Measurements from ENCODE around the gene KCNK1.

KCNK1 gene

DNA sequence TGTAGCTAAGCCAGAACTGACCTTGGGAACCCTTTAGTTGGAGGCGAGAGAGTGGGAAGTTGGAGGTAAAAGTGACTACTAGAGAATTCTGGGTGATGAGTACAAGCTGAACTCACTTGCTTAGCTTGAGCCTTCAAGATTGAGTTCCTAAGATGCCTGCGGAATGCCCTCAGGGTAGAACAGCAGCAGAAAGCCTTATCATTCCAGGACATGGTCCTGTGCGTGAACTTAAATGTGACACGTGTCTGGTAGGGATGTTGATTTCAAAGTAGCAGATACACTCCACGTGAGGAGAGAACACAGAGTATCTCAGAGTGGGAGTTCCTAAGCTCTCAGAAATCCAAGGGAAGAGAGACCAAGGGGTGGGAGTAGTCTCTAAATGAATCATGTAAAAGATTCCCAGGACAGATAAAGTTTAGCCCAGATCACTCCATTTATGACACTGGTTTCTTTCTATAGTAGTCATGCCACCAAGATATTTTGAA, 60.1 kb downstream of the KCNK1 start:
- in situ Hi-C loops (cut with HindIII; ENCODE audit: low sequenced_read_pairs), result no loop called here
- no peak for DNase-seq (ENCODE audit: low read depth)
- TF ChIP-seq, protein P1, sequence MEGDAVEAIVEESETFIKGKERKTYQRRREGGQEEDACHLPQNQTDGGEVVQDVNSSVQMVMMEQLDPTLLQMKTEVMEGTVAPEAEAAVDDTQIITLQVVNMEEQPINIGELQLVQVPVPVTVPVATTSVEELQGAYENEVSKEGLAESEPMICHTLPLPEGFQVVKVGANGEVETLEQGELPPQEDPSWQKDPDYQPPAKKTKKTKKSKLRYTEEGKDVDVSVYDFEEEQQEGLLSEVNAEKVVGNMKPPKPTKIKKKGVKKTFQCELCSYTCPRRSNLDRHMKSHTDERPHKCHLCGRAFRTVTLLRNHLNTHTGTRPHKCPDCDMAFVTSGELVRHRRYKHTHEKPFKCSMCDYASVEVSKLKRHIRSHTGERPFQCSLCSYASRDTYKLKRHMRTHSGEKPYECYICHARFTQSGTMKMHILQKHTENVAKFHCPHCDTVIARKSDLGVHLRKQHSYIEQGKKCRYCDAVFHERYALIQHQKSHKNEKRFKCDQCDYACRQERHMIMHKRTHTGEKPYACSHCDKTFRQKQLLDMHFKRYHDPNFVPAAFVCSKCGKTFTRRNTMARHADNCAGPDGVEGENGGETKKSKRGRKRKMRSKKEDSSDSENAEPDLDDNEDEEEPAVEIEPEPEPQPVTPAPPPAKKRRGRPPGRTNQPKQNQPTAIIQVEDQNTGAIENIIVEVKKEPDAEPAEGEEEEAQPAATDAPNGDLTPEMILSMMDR (IDR thresholded peaks at IDR 0.05; ENCODE audit: low read depth, low read length, missing control alignments), result no peak
- no peak overlapping the region for H3K4me3 ChIP-seq (ENCODE audit: low read depth, low read length)

DNA sequence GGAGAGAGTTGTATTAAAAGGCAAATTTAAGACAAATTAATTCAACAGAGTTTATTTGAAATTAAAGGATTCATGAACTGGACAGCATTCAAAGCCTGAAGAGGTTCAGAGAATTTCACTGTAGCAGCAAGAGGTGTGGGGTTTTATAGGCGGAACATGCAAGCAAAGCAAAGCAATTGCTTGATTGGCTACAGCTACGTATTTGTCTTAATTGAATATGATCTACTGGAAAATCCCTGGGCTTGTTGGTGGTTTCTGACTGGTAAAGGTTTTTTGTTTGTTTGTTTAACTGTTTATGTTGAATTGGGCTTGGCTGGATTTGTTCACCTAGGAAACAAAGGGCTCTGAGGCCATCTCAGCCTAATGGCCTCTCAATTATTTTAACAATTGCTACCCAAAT, 61.5 kb downstream of the KCNK1 start:
- no peak for DNase-seq (ENCODE audit: low read depth)
- no peak overlapping the region for H3K4me3 ChIP-seq (ENCODE audit: low read depth, low read length)
- TF ChIP-seq, protein P1 (IDR thresholded peaks at IDR 0.05; ENCODE audit: low read depth, low read length, missing control alignments), result no peak
- in situ Hi-C loops (cut with HindIII; ENCODE audit: low sequenced_read_pairs), result no loop called here

DNA sequence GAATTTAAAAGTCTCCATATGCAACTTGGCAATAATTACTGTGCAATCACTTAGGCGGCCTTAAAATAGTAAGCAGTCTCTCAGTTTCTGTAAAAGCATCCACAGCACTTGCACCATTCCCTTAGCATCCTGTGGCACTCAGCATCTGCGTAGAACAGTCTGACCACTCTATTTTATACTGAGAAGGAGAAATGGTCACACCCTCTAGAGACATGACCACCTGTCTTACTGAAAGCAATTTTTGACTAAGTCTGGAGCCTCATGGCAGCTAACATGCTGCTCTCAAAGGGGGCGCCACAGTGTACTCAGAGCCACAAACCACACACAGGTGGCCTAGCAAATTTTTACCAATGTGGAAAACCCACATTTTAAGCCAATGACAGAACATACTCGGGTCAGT, 62.0 kb downstream of the KCNK1 start:
- H3K4me3 ChIP-seq (ENCODE audit: low read depth, low read length), result no peak overlapping the region
- in situ Hi-C loops (cut with HindIII; ENCODE audit: low sequenced_read_pairs), result no loop called here
- no peak for DNase-seq (ENCODE audit: low read depth)
- TF ChIP-seq, protein P1 (IDR thresholded peaks at IDR 0.05; ENCODE audit: low read depth, low read length, missing control alignments), result no peak

DNA sequence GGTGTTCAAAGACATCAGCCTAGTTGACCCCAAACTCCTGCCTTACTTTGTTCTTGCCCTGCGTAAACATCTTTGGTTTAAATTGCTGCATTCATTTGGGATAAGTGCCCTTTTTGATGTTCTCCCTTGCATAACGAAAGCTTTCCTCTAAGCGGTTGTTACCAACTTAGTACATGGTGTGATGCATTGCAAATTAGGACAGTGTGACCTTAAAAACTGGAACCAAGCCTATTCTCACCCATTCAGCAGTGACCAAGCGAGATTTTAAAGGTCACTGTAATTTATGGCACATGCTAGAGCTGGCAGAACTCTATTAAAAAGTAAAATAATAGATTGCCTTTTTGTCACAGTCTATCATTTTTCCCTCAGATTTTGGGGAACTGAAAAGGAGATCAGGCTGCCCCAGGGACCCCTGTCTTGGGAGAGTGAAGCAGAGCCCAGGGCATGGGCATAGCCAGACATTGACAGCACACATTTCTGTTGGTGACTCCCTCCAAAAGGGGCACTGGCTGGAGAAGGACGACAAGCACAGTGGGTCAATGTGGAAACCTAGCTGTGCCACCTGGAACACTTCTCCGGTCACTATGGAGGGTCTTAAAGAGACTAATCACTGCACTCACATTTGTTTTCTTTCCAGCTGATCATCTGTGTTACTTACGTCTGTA, 63.9 kb downstream of the KCNK1 start:
- no peak overlapping the region for H3K4me3 ChIP-seq (ENCODE audit: low read depth, low read length)
- in situ Hi-C loops (cut with HindIII; ENCODE audit: low sequenced_read_pairs), result no loop called here
- no peak for DNase-seq (ENCODE audit: low read depth)
- TF ChIP-seq, protein P1 (IDR thresholded peaks at IDR 0.05; ENCODE audit: low read depth, low read length, missing control alignments), result no peak

DNA sequence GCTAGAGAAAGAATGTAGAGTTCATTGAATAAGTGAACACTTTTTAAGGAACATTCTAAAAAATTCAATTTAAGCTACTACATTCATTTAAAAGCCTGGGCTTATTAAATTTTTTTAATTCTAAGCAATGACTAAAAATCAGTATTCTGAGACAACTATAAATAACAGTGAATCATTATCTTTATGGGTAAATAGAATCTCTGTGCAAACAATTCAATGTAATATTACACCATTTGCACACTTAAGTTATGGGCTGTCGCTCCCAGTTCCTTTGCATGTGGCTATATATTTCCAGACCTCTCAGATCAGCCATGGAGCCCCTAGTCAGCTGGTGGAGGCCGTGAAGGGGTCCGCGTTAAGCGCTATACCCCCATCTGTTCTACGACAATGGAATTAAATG, 65.1 kb downstream of the KCNK1 start:
- DNase-seq (ENCODE audit: low read depth), result no peak
- H3K4me3 ChIP-seq (ENCODE audit: low read depth, low read length), result no peak overlapping the region
- TF ChIP-seq, protein P1 (IDR thresholded peaks at IDR 0.05; ENCODE audit: low read depth, low read length, missing control alignments), result no peak
- in situ Hi-C loops (cut with HindIII; ENCODE audit: low sequenced_read_pairs), result no loop called here

DNA sequence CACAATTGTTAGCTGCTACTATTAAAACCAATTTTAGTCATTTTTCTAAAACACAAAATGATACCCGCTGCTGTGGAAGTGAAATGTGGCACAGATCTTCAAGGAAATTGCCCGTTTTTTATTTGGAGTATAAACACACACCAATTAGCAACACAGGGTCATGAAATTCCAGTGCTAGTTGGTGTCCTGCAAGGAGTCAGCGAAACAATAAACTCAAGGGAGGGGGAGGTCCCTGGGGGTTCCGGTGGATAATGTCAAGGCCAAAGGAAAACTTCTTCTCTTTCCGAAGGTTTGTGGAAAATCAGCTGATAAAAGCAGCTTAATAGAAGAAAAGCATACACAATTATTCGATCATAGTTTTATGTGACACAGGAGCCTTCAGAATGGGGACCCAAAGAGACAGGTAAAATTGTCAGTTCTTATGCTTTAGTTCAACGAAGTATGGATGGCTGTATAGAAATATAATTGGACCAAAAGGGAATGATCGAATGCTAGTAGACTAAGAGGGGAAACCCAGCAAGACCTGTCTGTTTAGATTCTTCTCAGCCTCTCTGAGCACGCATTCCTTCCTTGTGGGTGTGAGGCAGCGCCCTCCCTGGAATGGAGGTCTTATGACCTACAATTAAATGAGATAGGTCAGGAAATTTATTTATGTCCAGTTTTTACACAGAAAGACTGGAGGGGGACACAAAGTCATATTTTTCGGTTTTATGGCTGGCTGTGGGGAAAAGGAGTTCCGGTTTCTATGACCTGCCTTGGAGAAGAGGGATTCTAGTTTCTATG, 65.9 kb downstream of the KCNK1 start:
- in situ Hi-C loops (cut with HindIII; ENCODE audit: low sequenced_read_pairs), result no loop called here
- TF ChIP-seq, protein P1 (IDR thresholded peaks at IDR 0.05; ENCODE audit: low read depth, low read length, missing control alignments), result no peak
- no peak for DNase-seq (ENCODE audit: low read depth)
- no peak overlapping the region for H3K4me3 ChIP-seq (ENCODE audit: low read depth, low read length)

Measured in astrocyte of the cerebellum (primary cell).